Smooth muscle cell (in vitro differentiated cells): ENCODE results near the gene ARHGEF10L. TPM values are rescaled to one million over a fixed set of nuclear protein-coding genes. Genes with fewer than 3 reads are reported as not detected.

ENCODE experiments used
- DNase-seq: peaks from one replicate; lab custom pipeline; 2025; ENCODE audit not compliant: unreplicated experiment; lab: John Stamatoyannopoulos, UW
- H2AFZ ChIP-seq: fragments of 200-600 bp; sonication (generic); 2 replicates; pipeline ENCODE4 v1.6.0; 2016; ENCODE audit warnings: antibody characterized with exemption, low read depth, mild to moderate bottlenecking
- H3F3A ChIP-seq: fragments of 200-600 bp; sonication (generic); 2 replicates; pipeline ENCODE4 v1.6.0; 2017; ENCODE audit warnings: antibody characterized with exemption, low read depth
- H3K27ac ChIP-seq: fragments of 200-600 bp; sonication (generic); 2 replicates; pipeline ENCODE4 v1.5.1; 2016; ENCODE audit warnings: low read depth, mild to moderate bottlenecking
- H3K27me3 ChIP-seq: fragments of 200-600 bp; sonication (generic); 2 replicates; pipeline ENCODE4 v1.6.1; 2016; ENCODE audit warnings: low read depth, mild to moderate bottlenecking
- H3K36me3 ChIP-seq: fragments of 200-600 bp; sonication (generic); 2 replicates; pipeline ENCODE4 v1.5.1; 2016; ENCODE audit warnings: low read depth
- H3K4me1 ChIP-seq: fragments of 200-600 bp; sonication (generic); 2 replicates; pipeline ENCODE4 v1.5.1; 2016; ENCODE audit warnings: low read depth
- H3K4me2 ChIP-seq: fragments of 200-600 bp; sonication (generic); 2 replicates; pipeline ENCODE4 v1.6.0; 2016; ENCODE audit warnings: mild to moderate bottlenecking
- H3K4me3 ChIP-seq: fragments of 200-600 bp; sonication (generic); 2 replicates; pipeline ENCODE4 v1.5.1; 2016; ENCODE audit warnings: mild to moderate bottlenecking
- H3K79me2 ChIP-seq: fragments of 200-600 bp; sonication (generic); 2 replicates; pipeline ENCODE4 v1.6.0; 2016; ENCODE audit warnings: low read depth, mild to moderate bottlenecking
- H3K9ac ChIP-seq: fragments of 200-600 bp; sonication (generic); 2 replicates; pipeline ENCODE4 v1.6.0; 2016; ENCODE audit warnings: low read depth
- H3K9me3 ChIP-seq: fragments of 200-600 bp; sonication (generic); replicated peaks from 2 replicates; pipeline ENCODE4 v1.5.1; 2016; ENCODE audit warnings: low read depth
- H4K20me1 ChIP-seq: fragments of 200-600 bp; sonication (generic); 2 replicates; pipeline ENCODE4 v1.6.0; 2016; ENCODE audit warnings: low read depth
- CTCF ChIP-seq: fragments of 200-600 bp; sonication (generic); IDR thresholded peaks from 2 replicates; pipeline ENCODE4 v1.5.1; 2017; ENCODE audit warnings: borderline replicate concordance, mild to moderate bottlenecking, antibody characterized with exemption; ENCODE audit not compliant: insufficient read depth, poor library complexity, severe bottlenecking
- WGBS: methylation state at CpG from one replicate; pipeline ENCODE4 v1.1.7; 2016; ENCODE audit warnings: low lambda C conversion rate; 5-methylcytosine and 5-hydroxymethylcytosine counted together
- polyA plus RNA-seq: library from polyadenylated mRNA; unstranded; fragments of >200 nt; fragmentation: Nextera tagmentation; extraction: Ambion mirVana; gene quantifications from 2 replicates; pipeline ENCODE4 v1.2.1, GENCODE V29; 2016
- total RNA-seq: library from RNA; depleted of rRNA; stranded (reverse); fragments of >200 nt; gene quantifications from 2 replicates; pipeline ENCODE4 v1.2.3, GENCODE V29; 2014

ARHGEF10L gene
- total and polyA plus RNA-seq, 2 experiments from 2014 or later, result 6.6 to 13.7 TPM

- H3K4me2 ChIP-seq, result no peak overlapping the region
- H3K79me2 ChIP-seq, result no peaks in the 10 kb centered on the region
- H3K4me1 ChIP-seq, result no peaks in the 10 kb centered on the region
- H3K9me3 ChIP-seq, result no peaks in the 10 kb centered on the region
- H3K9ac ChIP-seq, result no peak overlapping the region
- H3K4me3 ChIP-seq, result no peak overlapping the region
- 89% methylated on average over 7 of the region's 7 CpGs for WGBS
- TF ChIP-seq CTCF, result no peak
- no peak overlapping the region for H3K27ac ChIP-seq
- H2AFZ ChIP-seq, result no peak overlapping the region
- no peaks in the 10 kb centered on the region for H3F3A ChIP-seq
- no peaks in the 10 kb centered on the region for H3K36me3 ChIP-seq
- H3K27me3 ChIP-seq, result peaks cover 9% of the 10 kb centered on the region
- no peak for DNase-seq
- H4K20me1 ChIP-seq, result no peaks in the 10 kb centered on the region
Measured at GRCh38 chr1:17735793-17736192, 196.3 kb downstream of the ARHGEF10L start.

- Histone ChIP-seq H3K36me3 (no peaks in the 10 kb centered on the region), H2AFZ (no peak overlapping the region), H3K4me3 (no peak overlapping the region), H3K9ac (no peak overlapping the region), H3F3A (no peaks in the 10 kb centered on the region), H3K9me3 (no peaks in the 10 kb centered on the region), H4K20me1 (no peaks in the 10 kb centered on the region), H3K79me2 (no peaks in the 10 kb centered on the region), H3K4me1 (no peaks in the 10 kb centered on the region), H3K4me2 (no peak overlapping the region), H3K27me3 (peaks cover 17% of the 10 kb centered on the region), H3K27ac (no peak overlapping the region)
- no peak for DNase-seq
- TF ChIP-seq CTCF, result no peak
- WGBS, result 79% methylated on average over 6 of the region's 6 CpGs
Measured at GRCh38 chr1:17736625-17737024, 197.1 kb downstream of the ARHGEF10L start.

- H3K79me2 ChIP-seq, result no peaks in the 10 kb centered on the region
- DNase-seq, result no peak
- H3K4me2 ChIP-seq, result no peak overlapping the region
- no peak overlapping the region for H3K9ac ChIP-seq
- no peak overlapping the region for H3K4me3 ChIP-seq
- TF ChIP-seq CTCF, result no peak
- no peaks in the 10 kb centered on the region for H4K20me1 ChIP-seq
- no peaks in the 10 kb centered on the region for H3K36me3 ChIP-seq
- H3K9me3 ChIP-seq, result no peaks in the 10 kb centered on the region
- no peaks in the 10 kb centered on the region for H3F3A ChIP-seq
- no peak overlapping the region for H2AFZ ChIP-seq
- H3K4me1 ChIP-seq, result no peaks in the 10 kb centered on the region
- no peak overlapping the region for H3K27ac ChIP-seq
- peaks cover 21% of the 10 kb centered on the region for H3K27me3 ChIP-seq
Measured at GRCh38 chr1:17739050-17739449, 199.6 kb downstream of the ARHGEF10L start.

GRCh38 chr1:17741052-17741451, 201.6 kb downstream of the ARHGEF10L start:
- Histone ChIP-seq H2AFZ (no peak overlapping the region), H3K9me3 (no peaks in the 10 kb centered on the region), H3K36me3 (no peaks in the 10 kb centered on the region), H3F3A (no peaks in the 10 kb centered on the region), H3K27ac (no peak overlapping the region), H3K4me2 (no peak overlapping the region), H3K79me2 (no peaks in the 10 kb centered on the region), H3K4me1 (no peaks in the 10 kb centered on the region), H3K27me3 (peaks cover 25% of the 10 kb centered on the region), H3K4me3 (no peak overlapping the region), H4K20me1 (no peaks in the 10 kb centered on the region), H3K9ac (no peak overlapping the region)
- DNase-seq, result no peak
- TF ChIP-seq CTCF, result no peak
- WGBS, result 86% methylated on average over 5 of the region's 5 CpGs
